GM13977 (cell line): ENCODE results near the gene TENM3.

Experiments
- DNase-seq: peaks from one replicate; pipeline ENCODE4 v3.0.0; 2012; ENCODE audit warnings: low spot score
- in situ Hi-C: fragments of 300-500 bp; cut with MboI; formaldehyde crosslinking; loops from one replicate; pipeline ENCODE4 v1.12.0; 2022; ENCODE audit warnings: low sequenced_read_pairs, low pct_unique_long_range_greater_than_20kb, mixed read lengths, inconsistent platforms; ENCODE audit not compliant: unreplicated experiment
- TF ChIP-seq, protein P1 (sequence below): IDR thresholded peaks from 2 replicates; pipeline ENCODE4 v1.5.1; 2012; ENCODE audit warnings: mild to moderate bottlenecking, control low read depth; ENCODE audit not compliant: insufficient read depth; ENCODE audit errors: extremely low read depth, missing control alignments

The TENM3 gene

GRCh38 chr4:182513587-182514291 is 270.5 kb downstream of the TENM3 start:
- TF ChIP-seq, protein P1, sequence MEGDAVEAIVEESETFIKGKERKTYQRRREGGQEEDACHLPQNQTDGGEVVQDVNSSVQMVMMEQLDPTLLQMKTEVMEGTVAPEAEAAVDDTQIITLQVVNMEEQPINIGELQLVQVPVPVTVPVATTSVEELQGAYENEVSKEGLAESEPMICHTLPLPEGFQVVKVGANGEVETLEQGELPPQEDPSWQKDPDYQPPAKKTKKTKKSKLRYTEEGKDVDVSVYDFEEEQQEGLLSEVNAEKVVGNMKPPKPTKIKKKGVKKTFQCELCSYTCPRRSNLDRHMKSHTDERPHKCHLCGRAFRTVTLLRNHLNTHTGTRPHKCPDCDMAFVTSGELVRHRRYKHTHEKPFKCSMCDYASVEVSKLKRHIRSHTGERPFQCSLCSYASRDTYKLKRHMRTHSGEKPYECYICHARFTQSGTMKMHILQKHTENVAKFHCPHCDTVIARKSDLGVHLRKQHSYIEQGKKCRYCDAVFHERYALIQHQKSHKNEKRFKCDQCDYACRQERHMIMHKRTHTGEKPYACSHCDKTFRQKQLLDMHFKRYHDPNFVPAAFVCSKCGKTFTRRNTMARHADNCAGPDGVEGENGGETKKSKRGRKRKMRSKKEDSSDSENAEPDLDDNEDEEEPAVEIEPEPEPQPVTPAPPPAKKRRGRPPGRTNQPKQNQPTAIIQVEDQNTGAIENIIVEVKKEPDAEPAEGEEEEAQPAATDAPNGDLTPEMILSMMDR = no peak
- no peak for DNase-seq
- in situ Hi-C loops = no loop called here

- TF ChIP-seq, protein P1 = no peak
- in situ Hi-C loops = no loop called here
- DNase-seq = no peak
Observed at GRCh38 chr4:182518421-182518820, 275.2 kb downstream of the TENM3 start.

DNA sequence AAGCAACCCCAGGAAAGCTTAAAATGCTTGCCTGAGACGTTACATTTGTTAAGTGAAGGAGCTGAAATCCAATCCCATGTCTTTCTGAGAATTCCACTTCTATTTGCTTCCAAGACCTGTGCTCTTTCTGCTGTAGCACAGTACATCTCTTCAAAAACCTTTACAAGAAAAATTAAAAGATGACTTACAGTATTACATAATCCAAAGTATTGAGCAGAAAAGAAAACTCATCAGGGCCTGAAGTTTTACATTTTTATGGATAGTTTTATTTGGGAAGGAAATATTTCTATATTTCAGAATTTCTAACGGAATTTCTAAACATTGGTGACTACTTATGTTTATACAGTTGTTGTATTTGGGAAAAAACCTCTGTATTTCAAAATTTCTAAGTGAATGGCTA is 276.3 kb downstream of the TENM3 start:
- DNase-seq = no peak
- TF ChIP-seq, protein P1 = no peak
- in situ Hi-C loops = no loop called here

DNA sequence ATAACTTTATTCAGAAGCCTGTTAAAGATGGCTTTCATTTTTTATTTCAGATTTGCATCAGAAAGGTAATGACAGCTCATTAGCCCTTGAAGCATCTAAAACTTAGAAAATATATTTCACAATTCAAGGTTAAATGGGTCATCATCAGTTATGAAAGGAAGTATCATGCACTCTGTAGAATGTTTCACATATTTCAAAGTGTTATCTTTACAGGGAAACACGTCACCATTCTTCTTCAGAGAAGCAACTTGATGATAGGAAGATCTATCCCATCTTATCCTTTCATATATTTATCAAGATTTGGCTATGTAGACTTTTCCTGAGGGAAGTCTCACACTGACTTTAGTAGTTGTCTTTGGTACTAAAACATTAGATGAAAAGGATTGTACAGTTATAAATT is 277.8 kb downstream of the TENM3 start:
- TF ChIP-seq, protein P1 = no peak
- in situ Hi-C loops = no loop called here
- DNase-seq = no peak

GRCh38 chr4:182528819-182529218 is 285.6 kb downstream of the TENM3 start:
- in situ Hi-C loops = no loop called here
- no peak for DNase-seq

DNA sequence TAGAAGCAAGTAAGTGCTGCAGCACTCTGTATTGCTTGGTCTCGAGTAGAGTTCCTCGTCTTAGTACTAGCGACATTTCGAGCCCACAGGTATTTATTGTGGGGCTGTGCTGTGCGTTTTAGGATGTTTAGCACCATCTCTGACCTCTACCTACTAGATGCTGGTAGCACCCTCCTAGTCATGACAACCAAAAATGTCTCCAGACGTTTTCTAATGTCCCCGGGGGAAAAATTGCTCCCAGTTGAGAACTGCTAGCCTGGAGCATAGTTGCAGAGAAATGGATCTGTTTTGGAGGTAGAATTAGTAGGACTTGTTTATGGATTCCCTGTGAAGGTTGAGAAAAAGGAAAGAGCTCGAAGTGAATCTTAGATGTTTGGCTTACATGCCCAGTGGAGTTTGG is 287.2 kb downstream of the TENM3 start:
- in situ Hi-C loops = no loop called here
- no peak for DNase-seq
- TF ChIP-seq, protein P1 = no peak

More at GRCh38 chr4:182528819-182529218, 285.6 kb downstream of the TENM3 start:
- TF ChIP-seq, protein P1 = no peak
